Measurements from ENCODE around the gene SS18L1.

SS18L1 gene

DNA sequence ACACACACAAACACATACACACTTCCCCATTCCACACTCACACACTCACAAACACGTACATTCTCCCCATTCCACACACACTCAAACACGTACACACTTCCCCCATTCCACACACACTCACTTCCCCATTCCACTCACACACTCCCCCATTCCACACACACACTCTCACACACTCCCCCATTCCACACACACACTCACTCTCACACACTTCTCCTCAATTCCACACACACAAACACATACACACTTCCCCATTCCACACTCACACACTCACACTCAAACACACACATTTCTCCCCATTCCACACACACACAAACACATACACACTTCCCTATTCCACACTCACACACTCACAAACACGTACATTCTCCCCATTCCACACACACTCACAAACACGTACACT, 86.1 kb downstream of the SS18L1 start:
- no peak for DNase-seq

- DNase-seq: no peak
These were observed 86.7 kb downstream of the SS18L1 start for GRCh38 chr20:62230276-62230675.

DNA sequence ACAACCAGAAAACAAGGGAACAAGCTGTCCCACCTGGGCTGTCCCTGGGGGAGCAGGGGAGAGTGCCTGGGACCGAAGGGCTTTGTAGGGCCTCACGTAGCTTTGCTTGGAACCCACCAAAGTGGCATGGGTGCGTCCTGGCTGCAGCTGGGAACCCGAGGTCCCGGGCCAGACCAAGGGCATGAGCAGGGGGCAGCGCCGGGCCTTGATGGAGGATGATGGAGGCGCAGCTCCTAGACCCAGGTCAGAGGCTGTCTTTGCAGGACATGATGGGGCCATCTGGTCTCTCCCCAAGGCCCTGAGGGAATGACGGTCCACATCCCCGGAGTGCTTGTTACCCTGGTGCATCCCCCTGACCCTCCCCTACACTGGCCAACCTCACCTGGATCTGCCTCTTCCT, 87.1 kb downstream of the SS18L1 start:
- no peak for DNase-seq

DNA sequence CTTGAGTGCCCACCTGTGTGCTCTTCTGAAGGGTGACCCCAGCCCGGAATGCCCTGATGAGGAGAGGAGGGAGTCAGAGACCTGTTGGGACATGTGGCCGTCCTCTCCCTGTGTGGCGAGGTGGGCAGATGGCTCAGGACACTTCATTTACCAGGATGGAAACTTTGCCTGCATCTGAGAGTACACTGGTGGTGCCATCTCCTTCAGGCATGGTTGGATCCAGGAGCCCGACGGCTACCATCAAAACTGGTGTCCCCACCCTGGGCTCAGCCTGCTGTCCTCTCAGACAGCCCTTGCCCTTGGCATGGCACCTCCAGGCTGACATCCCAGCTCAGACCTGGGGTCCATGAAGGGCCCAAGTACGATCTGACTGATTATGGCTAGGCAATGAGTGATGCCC, 87.7 kb downstream of the SS18L1 start:
- DNase-seq: no peak

All from activated T-cell treated with anti-CD3 and anti-CD28 coated beads, Interleukin-2, amount 50 U/mL, for 48 hours (primary cell).